ENCODE results near the gene IP6K1. TPM values are rescaled to one million over a fixed set of nuclear protein-coding genes. Genes with fewer than 3 reads are reported as not detected.

IP6K1 gene
- total and polyA plus RNA-seq, 10 of the 15 experiments (the other 5 are each of a cell fraction or from before 2014, with no cell fraction given) = 1.3 to 30.6 (median 18.2) TPM

DNA sequence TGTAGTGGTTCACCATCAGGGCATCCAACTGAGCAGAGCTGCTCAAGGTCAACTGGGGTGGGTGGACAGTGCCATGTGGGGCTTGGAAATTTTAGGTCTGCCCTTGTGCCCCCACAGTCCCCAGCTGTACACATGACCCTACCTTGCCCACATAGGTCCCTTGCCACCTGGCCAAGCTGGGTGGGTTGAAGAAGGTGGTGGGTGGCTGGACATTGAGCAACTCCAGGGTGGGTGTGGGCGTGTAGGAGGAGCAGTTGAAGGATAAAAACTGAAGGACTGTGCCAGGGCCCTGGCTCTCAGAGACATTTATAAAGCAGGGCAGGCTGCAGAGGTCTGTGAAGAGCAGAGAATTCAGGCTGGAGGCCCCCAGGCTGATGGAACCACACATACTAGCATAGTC is 12.8 kb upstream of the IP6K1 start:
- Histone ChIP-seq H3K79me2 (ENCODE audit: control insufficient read depth, insufficient read depth, low read length) (no peaks in the 10 kb centered on the region), H3K27me3 (replicated peaks in 1 of 2; ENCODE audit: control insufficient read depth in 2 of 2, insufficient read depth in 2 of 2, low read length in 1 of 2) (no peaks in the 10 kb centered on the region; a peak in 1 of 4 replicates), H4K20me1 (ENCODE audit: control insufficient read depth, insufficient read depth) (no peaks in the 10 kb centered on the region), H3K27ac (ENCODE audit: control insufficient read depth, insufficient read depth) (no peak overlapping the region), H3K4me1 (ENCODE audit: control insufficient read depth, insufficient read depth, low read length) (peaks cover 5% of the 10 kb centered on the region; the same call in 1 of the 2 replicates), H3K36me3 (ENCODE audit: control insufficient read depth in 2 of 2, insufficient read depth in 2 of 2, low read length in 1 of 2) (no peaks in the 10 kb centered on the region), H3K9ac (ENCODE audit: control insufficient read depth, insufficient read depth, low read length) (no peak overlapping the region), H2AFZ (ENCODE audit: control insufficient read depth, low read depth, low read length) (no peak overlapping the region), H3K9me3 (replicated peaks; ENCODE audit: control insufficient read depth, insufficient read depth, low read length) (no peaks in the 10 kb centered on the region), H3K4me3 (no peak overlapping the region), H3K4me2 (ENCODE audit: control insufficient read depth, insufficient read depth) (no peak overlapping the region)
- FAIRE-seq (no peak), ATAC-seq (no peak), DNase-seq (ENCODE audit: low read depth, low spot score) (no peak)
- ChIA-PET POLR2A (no interaction called here), CTCF (interaction anchor here (1.3 to 12.0 kb wide), 3 partner anchors 37 to 107 kb away, joined by 3 to 327 read pairs (median 4); no protein-coding TSS in a partner anchor), RAD21 (ENCODE audit: unreplicated experiment) (interaction anchor here (8.0 kb wide), 1 partner anchor 41 kb away, joined by 182 read pairs; no protein-coding TSS in a partner anchor), SMC1A (ENCODE audit: uncharacterized antibody, unreplicated experiment) (interaction anchor here (9.4 kb wide), 1 partner anchor 40 kb away, joined by 146 read pairs; no protein-coding TSS in a partner anchor)
- intact Hi-C loops (cut with micrococcal nuclease; ENCODE audit: unreplicated experiment) = no loop called here
- in situ Hi-C loops (cut with MboI) = no loop called here
- 0% methylated on average over 1 of the region's 1 CpG for WGBS (ENCODE audit: insufficient coverage, insufficient replicate concordance, low lambda C conversion rate, missing lambda C conversion rate)
- BruUV-seq (replicated peaks) = no TSS peak
- no peak for TF ChIP-seq MXI1 (IDR thresholded peaks at IDR 0.05; ENCODE audit: low read depth, low read length)
- TF ChIP-seq, protein P1, sequence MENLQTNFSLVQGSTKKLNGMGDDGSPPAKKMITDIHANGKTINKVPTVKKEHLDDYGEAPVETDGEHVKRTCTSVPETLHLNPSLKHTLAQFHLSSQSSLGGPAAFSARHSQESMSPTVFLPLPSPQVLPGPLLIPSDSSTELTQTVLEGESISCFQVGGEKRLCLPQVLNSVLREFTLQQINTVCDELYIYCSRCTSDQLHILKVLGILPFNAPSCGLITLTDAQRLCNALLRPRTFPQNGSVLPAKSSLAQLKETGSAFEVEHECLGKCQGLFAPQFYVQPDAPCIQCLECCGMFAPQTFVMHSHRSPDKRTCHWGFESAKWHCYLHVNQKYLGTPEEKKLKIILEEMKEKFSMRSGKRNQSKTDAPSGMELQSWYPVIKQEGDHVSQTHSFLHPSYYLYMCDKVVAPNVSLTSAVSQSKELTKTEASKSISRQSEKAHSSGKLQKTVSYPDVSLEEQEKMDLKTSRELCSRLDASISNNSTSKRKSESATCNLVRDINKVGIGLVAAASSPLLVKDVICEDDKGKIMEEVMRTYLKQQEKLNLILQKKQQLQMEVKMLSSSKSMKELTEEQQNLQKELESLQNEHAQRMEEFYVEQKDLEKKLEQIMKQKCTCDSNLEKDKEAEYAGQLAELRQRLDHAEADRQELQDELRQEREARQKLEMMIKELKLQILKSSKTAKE (IDR thresholded peaks at IDR 0.05; ENCODE audit: low read depth, poor library complexity, severe bottlenecking) = no peak
- TF ChIP-seq SUPT20H (IDR thresholded peaks at IDR 0.05; ENCODE audit: borderline replicate concordance, control insufficient read depth, low read depth, low read length) = no peak
- no peak for TF ChIP-seq CREB1 (IDR thresholded peaks at IDR 0.05; ENCODE audit: low read depth)
- TF ChIP-seq ESRRA (IDR thresholded peaks at IDR 0.05; ENCODE audit: low read length) = no peak
- TF ChIP-seq, protein P2, sequence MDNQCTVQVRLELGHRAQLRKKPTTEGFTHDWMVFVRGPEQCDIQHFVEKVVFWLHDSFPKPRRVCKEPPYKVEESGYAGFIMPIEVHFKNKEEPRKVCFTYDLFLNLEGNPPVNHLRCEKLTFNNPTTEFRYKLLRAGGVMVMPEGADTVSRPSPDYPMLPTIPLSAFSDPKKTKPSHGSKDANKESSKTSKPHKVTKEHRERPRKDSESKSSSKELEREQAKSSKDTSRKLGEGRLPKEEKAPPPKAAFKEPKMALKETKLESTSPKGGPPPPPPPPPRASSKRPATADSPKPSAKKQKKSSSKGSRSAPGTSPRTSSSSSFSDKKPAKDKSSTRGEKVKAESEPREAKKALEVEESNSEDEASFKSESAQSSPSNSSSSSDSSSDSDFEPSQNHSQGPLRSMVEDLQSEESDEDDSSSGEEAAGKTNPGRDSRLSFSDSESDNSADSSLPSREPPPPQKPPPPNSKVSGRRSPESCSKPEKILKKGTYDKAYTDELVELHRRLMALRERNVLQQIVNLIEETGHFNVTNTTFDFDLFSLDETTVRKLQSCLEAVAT (IDR thresholded peaks at IDR 0.05) = no peak
- TF ChIP-seq ATF2 (IDR thresholded peaks at IDR 0.05; ENCODE audit: low read length) = no peak
- no peak for TF ChIP-seq PML (IDR thresholded peaks at IDR 0.05; ENCODE audit: low read length)
- no peak for TF ChIP-seq SREBF2 (IDR thresholded peaks at IDR 0.05; ENCODE audit: low read length)
- no peak for TF ChIP-seq ZBED1 (IDR thresholded peaks at IDR 0.05; ENCODE audit: borderline replicate concordance)
- TF ChIP-seq MYC (IDR thresholded peaks at IDR 0.05; ENCODE audit: insufficient read depth, insufficient read length, insufficient replicate concordance, low read length, severe bottlenecking) = no peak
- no peak for TF ChIP-seq HDGF (IDR thresholded peaks at IDR 0.05)
- TF ChIP-seq, protein P3, sequence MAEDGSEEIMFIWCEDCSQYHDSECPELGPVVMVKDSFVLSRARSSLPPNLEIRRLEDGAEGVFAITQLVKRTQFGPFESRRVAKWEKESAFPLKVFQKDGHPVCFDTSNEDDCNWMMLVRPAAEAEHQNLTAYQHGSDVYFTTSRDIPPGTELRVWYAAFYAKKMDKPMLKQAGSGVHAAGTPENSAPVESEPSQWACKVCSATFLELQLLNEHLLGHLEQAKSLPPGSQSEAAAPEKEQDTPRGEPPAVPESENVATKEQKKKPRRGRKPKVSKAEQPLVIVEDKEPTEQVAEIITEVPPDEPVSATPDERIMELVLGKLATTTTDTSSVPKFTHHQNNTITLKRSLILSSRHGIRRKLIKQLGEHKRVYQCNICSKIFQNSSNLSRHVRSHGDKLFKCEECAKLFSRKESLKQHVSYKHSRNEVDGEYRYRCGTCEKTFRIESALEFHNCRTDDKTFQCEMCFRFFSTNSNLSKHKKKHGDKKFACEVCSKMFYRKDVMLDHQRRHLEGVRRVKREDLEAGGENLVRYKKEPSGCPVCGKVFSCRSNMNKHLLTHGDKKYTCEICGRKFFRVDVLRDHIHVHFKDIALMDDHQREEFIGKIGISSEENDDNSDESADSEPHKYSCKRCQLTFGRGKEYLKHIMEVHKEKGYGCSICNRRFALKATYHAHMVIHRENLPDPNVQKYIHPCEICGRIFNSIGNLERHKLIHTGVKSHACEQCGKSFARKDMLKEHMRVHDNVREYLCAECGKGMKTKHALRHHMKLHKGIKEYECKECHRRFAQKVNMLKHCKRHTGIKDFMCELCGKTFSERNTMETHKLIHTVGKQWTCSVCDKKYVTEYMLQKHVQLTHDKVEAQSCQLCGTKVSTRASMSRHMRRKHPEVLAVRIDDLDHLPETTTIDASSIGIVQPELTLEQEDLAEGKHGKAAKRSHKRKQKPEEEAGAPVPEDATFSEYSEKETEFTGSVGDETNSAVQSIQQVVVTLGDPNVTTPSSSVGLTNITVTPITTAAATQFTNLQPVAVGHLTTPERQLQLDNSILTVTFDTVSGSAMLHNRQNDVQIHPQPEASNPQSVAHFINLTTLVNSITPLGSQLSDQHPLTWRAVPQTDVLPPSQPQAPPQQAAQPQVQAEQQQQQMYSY (CRISPR knock-in tag; IDR thresholded peaks at IDR 0.05) = no peak
- TF ChIP-seq NBN (IDR thresholded peaks at IDR 0.05) = no peak
- TF ChIP-seq ZNF622 (IDR thresholded peaks at IDR 0.05) = no peak
- no peak for TF ChIP-seq RBBP5 (conservative IDR thresholded peaks at IDR 0.05)
